ENCODE measurements around the gene PDF.

DNA sequence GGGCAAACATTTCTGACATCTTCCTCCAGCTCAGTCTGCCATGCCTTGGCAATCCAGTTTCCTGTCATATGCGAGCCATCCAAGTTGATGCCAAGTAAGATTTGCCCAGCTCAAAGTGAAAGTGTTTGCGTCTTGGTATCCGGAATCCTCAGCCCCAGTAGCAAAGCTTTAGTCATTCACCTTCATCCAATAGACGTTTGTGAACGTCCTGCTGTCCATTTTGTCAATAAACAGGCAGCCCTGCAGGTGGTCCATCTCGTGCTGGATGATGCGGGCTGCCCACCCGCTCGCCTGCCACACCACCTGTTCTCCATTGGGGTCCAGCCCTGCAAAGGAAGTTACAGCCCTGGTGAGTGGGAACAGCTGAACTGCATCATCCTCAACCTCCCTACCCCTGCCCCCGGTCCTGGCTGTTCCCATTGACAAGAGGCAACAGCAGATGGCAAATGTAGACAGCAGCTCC lies 1.5 kb downstream of the PDF start:
- TF ChIP-seq POLR2A (IDR thresholded peaks at IDR 0.05; ENCODE audit: insufficient read depth in 1 of 2, low read depth in 2 of 2, low read length in 2 of 2) (0 out of 4 replicates have a peak, but pooled peaks of 1 of the 2 experiments have one; percentile 3), CTCF (CRISPR knock-in tag; IDR thresholded peaks at IDR 0.05) (no peak), CC2D1A (CRISPR knock-in tag; IDR thresholded peaks at IDR 0.05) (no peak), DPF2 (CRISPR knock-in tag; IDR thresholded peaks at IDR 0.05; ENCODE audit: borderline replicate concordance, low read depth) (no peak), JUN (CRISPR knock-in tag; IDR thresholded peaks at IDR 0.05) (no peak)
